Stimulated activated CD8-positive, alpha-beta memory T cell treated with anti-CD3 and anti-CD28 coated beads, Interleukin-15, amount 100 ng/mL, for 4 hours (primary cell): ENCODE data around the gene B4GALT6.

ENCODE experiments used
- DNase-seq, 2 donors: peaks; one replicate each; pipeline ENCODE4 v3.0.0-alpha.2; 2020; ENCODE audit warnings: low read depth in 2 of 2

The B4GALT6 gene

DNA sequence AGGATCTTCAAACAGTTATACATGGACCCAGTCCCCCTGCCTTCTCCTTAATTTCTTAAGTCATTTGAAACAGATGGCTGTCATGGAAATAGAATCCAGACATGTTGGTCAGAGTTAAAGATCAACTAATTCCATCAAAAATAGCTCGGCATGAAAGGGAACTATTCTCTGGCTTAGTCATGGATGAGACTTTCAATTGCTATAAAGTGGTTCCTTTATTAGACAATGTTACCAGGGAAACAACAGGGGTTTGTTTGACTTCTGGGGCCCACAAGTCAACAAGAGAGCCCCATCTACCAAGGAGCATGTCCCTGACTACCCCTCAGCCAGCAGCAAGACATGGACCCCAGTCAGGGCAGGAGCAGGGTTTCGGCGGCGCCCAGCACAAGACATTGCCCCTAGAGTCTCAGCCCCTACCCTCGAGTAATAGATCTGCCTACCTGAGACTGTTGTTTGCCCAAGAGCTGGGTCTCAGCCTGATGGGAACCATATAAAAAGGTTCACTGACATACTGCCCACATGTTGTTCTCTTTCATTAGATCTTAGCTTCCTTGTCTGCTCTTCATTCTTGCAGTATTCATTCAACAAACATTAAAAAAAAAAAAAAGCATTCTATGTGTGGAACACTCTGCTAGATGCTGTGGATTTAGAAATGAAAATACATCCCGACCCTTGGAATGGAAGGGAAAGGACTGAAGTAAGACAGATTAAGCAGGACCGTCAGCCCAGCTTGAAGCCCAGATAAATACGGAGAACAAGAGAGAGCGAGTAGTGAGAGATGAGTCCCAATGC, 88.1 kb downstream of the B4GALT6 start:
- no peak for DNase-seq

- DNase-seq, result no peak
Measured at GRCh38 chr18:31595121-31595771, 89.1 kb downstream of the B4GALT6 start.

DNA sequence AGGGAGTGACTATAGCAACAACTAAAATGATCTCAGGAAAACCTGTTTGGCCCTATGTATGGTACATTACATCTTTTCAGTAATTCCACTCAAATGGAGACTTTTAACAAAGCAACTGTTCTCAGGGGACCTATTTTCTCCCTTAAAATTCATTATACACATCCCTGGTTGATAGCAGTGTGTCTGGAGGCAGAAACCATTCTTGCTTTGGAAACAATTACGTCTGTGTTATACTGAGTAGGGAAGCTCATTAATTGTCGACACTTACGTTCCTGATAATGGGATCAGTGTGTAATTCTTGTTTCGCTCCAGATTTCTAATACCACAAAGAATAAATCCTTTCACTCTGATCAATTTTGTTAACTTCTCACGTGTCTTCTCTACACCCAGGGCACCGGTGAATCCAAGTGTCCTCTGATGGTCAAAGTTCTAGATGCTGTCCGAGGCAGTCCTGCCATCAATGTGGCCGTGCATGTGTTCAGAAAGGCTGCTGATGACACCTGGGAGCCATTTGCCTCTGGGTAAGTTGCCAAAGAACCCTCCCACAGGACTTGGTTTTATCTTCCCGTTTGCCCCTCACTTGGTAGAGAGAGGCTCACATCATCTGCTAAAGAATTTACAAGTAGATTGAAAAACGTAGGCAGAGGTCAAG, 91.7 kb downstream of the B4GALT6 start:
- no peak for DNase-seq

- no peak for DNase-seq
Measured at GRCh38 chr18:31591628-31592027, 92.8 kb downstream of the B4GALT6 start, which contains the start of gene TTR. Gene TTR (plus strand): TSS chr18:31591877. CDS start chr18:31591903, 26 bp downstream.

DNA sequence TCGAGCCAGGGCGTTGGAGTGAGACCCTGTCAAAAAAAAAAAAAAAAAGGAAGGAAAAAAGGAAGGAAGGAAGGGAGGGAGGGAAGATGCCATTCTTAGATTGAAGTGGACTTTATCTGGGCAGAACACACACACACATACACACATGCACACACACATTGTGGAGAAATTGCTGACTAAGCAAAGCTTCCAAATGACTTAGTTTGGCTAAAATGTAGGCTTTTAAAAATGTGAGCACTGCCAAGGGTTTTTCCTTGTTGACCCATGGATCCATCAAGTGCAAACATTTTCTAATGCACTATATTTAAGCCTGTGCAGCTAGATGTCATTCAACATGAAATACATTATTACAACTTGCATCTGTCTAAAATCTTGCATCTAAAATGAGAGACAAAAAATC, 93.3 kb downstream of the B4GALT6 start:
- DNase-seq, result no peak

- DNase-seq, result no peak
Measured at GRCh38 chr18:31590570-31590969, 93.8 kb downstream of the B4GALT6 start.

DNA sequence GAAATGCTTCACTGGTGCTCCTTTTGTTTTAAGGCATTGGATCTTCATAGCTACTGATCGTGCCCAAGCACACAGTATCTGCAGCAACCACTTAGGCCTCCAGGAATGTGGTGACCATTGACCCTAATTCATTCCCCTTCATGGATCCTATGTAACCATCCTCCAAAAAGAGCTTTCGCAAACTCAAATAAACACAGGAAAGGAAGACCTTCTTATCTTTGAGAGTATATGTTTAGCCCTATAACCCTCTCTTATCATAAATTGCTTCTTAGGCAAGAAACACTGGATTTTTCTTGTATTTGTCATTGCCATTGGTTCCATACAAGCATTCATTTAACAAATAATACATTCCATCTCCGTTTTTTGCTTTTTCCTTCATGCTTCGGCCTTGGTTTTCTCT, 96.9 kb downstream of the B4GALT6 start:
- no peak for DNase-seq

DNA sequence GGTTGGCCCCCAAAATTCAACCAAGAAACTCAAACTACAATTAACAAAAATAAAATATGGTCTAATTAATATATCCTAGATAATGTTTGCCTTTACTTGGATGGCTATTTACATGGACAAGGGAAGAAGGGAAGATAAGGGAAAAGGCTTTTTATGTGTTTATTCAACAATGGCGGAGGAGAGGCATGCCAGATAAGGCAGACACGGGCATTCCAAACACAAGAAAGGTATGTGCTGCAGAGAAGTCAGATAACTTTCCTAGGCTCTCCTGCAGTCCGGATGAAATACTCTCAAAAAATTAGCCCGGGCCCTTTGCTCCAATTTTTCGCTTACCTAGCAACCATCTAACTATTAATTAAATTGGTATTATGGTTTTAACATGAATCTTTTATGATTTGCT, 97.8 kb downstream of the B4GALT6 start:
- no peak for DNase-seq

DNA sequence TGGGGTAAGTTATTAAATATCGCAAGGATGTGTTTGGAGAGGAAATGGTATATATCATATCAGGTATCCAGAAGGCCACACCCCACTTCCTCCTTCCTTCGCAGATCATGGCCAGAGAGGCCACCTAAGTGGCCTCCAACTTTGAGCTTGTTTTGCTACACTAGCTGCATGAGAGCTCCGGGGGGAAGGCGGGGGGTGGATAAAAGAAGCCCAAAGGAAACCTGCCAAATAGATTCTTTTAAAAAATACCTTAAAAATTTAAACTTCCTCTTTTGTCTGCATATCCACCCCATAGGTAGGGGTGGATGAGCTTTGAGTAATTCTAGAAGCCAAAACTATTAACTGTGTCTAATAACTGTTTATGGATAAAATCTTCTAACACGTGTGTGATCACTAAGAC, 98.4 kb downstream of the B4GALT6 start:
- no peak for DNase-seq

DNA sequence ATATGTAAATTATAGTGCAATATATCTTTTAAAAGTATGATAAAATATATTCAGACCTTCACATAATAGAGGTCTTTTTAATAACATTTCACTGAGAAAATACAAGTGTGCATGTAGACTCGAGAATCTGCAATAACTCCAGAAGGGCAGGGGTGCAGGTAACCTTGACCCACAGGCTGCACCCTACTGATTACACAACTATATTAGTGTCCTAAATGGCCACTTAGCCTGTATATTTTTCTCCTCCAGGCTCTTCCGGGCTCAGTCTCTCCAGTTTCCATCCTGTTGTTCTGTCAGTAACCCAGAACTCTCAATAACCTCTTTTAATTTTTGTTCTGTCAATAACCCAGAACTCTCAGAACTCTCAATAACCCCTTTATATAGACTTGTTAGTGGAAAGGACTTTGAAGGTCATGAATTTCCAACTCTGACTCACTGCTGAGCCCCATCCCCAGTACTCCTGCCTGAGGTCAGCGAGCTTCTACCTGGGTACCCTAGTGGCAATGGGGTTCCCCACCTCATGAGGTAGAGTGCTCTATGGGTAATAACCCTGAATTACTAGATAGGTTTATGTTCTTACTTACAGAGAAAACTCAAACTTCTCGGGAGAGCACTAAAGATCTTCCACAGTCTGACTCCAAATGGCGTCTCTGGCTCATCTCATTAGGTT, 101.1 kb downstream of the B4GALT6 start:
- no peak for DNase-seq

GRCh38 chr18:31581498-31582197, 102.7 kb downstream of the B4GALT6 start:
- no peak for DNase-seq

GRCh38 chr18:31579375-31579774, 105.0 kb downstream of the B4GALT6 start:
- DNase-seq, result no peak

DNA sequence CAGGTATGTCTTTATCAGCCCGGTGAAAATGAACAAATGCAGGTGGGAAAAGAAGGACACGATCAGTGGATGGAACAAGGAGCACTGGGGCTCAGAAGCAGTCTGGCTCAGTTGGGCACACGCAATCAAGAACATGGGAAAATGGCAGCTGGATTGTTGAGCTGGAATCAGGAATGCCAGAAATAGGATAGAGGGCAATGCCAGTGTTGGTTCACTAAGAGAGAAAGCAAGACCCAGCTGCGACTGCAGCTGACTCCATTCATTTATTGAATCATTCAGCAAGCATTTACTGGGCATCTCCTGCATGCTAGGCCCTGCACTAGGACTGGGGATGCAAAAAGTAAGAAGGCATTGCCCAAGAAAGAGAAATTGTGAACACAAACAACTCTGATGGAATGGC, 106.3 kb downstream of the B4GALT6 start:
- DNase-seq, result no peak

DNA sequence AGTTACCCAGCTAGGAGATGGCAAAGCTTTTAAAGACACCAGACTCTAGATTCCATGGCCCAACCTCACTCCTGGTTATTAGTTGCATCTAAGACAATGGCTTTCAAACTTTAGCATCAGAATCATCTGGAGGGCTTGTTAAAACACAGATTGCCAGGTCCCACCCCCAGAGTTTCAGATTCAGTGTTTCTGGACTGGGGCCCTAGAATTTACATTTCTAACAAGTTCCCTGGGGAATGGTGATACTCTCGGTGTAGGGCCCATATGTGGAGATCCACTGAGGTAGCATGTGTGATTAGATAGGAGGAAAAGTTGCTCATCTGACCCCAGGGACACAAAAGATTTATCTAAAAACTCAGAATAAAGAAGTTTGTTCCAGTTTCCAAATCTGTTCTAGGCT, 107.2 kb downstream of the B4GALT6 start:
- no peak for DNase-seq

- no peak for DNase-seq
Measured at GRCh38 chr18:31576670-31577069, 107.7 kb downstream of the B4GALT6 start.

DNA sequence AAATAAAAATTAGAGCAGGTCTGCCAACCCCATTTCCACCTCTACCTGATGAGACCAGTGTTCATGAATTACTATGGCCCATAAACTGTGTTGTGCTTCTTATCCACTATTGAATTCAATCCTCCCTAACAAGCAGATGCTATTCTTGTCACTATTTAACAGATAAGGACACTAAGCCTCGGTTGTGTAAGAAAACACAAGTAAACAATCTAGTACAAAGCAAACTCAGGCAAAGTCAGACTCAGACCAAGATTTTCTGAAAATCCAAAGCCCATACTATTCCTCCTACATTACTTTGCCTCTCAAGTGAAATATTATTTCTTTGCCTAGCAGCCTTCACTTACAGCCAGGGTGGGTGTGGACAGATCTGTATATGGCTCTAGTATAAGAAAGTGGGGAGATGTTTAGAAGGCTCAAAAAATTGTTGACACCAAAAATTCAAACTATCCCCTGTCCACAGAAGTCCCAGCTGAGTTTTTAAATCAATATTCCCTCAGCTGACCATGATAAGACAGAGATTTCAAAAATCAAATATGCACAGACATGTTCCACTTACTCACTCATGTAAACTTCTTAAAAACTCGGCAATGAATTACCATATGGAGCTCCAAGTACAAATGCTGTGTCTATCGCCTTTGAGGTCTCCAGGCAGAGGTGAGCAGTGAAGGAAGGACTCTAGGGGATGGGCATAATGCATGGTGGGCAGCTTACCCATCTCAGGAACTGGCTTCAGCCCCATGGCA, 108.7 kb downstream of the B4GALT6 start:
- DNase-seq, result no peak

GRCh38 chr18:31574359-31574758, 110.0 kb downstream of the B4GALT6 start:
- DNase-seq, result no peak
